HG02938 (cell line): ENCODE measurements around the gene RFX4.

ENCODE experiments used
- ATAC-seq: cut with Tn5 transposase; IDR thresholded peaks from one replicate; pipeline ENCODE4 v1.9.1; 2021; ENCODE audit warnings: mild to moderate bottlenecking, moderate library complexity; ENCODE audit not compliant: unreplicated experiment

The RFX4 gene

GRCh38 chr12:106582641-106583230, at the start of gene RFX4:
TSS of gene RFX4 (plus strand) at chr12:106583004. CDS start at chr12:106583321, 317 bp downstream.
- no peak for ATAC-seq

- ATAC-seq: no peak
Observed at GRCh38 chr12:106541201-106541600, 41.6 kb upstream of the RFX4 start.

DNA sequence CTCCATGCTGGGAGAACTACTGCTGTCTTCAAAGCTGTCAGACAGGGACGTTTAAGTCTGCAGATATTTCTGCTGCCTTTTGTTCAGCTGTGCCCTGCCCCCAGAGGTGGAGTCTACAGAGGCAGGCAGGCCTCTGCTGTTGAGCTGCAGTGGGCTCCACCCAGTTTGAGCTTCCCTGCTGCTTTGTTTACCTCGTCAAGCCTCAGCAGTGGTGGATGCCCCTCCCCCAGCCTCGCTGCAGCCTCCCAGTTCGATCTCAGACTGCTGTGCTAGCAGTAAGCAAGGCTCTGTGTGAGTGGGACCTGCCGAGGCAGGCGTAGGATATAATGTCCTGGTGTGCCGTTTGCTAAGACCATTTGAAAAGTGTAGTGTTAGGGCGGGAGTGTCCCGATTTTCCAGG, 31.4 kb upstream of the RFX4 start:
- no peak for ATAC-seq

GRCh38 chr12:106552228-106552627, 30.6 kb upstream of the RFX4 start:
- ATAC-seq: no peak

DNA sequence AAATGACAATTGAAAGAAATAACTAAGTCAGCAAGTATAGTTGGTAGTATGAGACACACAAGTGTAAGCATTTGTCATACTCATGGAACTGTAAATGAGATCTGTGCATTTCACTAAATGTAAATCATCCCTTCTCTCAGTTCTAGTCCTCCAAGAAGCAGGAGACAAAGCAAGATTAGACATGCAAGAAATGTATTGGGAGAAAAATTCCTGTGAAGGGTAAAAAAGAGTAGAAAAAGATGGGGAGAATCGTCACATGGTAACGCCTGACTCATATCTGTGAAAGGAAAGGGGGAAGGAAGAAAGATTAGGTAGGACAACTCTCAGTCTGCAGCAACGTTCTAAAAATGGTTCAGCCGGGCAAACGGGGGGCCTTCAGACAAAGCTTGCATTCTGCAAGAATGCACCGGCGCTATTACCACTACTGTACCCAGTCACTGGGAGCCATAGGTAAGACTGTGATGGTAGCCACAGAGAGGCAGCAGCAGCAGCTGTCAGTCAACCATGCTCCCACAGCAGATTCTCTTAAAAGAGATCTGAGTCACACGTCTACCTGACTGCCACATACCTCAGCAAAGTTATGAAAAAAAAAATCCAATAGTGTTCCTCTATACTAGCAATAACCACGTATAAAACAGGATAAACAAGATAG, 18.0 kb upstream of the RFX4 start:
- ATAC-seq: no peak

DNA sequence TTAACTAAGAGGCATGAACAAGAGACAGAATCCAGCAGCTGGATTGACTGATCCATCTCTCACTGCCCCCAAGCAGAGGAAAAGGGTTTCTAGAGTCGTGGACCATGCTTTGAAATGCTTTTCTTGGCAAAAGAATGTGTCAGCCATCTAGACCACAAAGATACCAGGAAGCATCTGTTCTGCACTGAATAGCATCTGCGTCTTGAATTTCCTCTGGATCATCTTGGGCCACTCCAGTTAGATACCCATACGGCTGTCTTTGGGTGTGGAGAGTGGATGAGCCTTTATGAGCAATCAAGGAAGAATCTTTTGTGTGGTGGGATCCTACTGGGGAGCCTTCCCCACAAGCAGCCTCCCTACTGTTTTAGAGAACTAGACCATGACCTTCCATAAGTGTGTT, 16.0 kb upstream of the RFX4 start:
- no peak for ATAC-seq

GRCh38 chr12:106573239-106573638, 9.6 kb upstream of the RFX4 start:
- no peak for ATAC-seq

DNA sequence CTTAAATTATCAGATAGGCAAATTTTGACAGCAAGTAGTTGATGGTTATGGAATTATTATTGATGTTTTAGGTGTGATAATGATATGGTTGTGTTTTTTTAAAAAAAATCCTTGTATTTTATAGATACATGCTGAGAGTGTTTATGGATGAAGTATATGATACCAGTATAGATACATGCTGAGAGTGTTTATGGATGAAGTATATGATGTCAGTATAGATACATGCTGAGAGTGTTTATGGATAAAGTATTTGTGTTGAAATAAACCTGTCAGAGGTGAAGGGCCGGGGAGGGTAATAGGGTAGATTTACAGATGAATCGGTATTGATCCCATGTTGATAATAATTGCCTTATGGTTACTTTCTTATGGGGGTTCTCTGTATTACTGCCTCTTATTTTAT, 6.0 kb upstream of the RFX4 start:
- ATAC-seq: no peak

GRCh38 chr12:106580671-106581508, 1.9 kb upstream of the RFX4 start:
- ATAC-seq: no peak

- ATAC-seq: no peak
Observed at GRCh38 chr12:106581543-106582248, 1.1 kb upstream of the RFX4 start.

DNA sequence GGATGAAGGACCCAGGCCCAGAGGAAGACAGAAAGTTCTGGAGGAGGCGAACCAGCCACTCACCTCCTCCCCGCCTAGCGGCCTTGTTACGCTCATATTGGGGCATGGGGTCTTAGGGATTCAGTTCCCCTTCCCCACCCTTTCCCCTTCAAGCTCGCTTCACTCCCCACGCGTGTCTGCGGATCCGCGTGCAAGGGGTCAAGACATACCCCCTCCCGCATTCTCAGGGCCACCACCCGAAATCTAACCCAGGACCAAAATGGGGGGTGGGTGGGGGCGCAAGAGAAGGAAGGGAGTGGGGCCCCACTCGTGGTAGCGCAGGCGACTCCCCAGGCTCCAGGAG, 584 bp upstream of the RFX4 start:
- no peak for ATAC-seq

DNA sequence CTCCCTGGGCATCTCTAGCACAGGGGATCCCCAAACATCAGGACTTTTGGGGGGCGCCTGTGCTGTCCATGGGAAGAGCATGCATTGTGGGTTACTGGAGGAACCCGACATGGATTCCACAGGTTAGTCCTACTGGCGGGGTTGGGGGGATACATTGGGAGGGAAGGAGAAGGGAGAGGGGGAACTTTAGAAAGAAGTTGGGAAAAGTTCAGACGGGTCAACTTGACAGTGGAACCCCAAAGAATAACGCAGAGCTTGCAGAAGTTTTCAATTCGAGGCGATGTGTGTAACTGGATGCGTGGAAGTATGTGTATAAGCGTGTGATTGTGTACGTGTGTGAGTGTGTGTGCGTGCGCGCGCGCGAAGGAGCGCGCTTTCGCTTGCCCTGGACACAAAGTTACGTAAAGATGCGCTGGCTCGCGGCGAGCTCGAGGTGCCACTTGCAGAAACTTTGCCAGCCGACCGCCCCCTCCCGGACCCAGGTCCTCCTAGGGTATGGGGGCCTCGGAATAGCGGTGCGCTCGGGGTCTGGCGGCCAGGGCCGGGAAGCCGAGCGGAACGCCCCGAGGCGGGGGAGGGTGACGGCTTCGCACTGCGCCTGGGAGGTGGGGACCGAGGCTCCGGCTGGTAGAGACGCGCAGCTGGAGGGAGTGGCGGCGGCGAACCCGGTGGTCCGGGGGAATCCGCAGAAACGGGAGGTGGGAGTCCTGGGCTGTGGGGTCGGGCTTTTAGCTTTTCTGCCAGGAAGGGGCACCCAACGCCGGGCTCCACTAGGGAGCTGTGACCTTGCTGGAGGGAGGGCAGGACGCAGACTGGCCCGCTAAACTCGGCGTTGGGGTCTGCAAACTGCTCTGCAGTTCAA, 669 bp downstream of the RFX4 start:
- no peak for ATAC-seq

- no peak for ATAC-seq
Observed at GRCh38 chr12:106584104-106585064, 1.6 kb downstream of the RFX4 start.

- no peak for ATAC-seq
Observed at GRCh38 chr12:106585105-106585520, 2.3 kb downstream of the RFX4 start.

DNA sequence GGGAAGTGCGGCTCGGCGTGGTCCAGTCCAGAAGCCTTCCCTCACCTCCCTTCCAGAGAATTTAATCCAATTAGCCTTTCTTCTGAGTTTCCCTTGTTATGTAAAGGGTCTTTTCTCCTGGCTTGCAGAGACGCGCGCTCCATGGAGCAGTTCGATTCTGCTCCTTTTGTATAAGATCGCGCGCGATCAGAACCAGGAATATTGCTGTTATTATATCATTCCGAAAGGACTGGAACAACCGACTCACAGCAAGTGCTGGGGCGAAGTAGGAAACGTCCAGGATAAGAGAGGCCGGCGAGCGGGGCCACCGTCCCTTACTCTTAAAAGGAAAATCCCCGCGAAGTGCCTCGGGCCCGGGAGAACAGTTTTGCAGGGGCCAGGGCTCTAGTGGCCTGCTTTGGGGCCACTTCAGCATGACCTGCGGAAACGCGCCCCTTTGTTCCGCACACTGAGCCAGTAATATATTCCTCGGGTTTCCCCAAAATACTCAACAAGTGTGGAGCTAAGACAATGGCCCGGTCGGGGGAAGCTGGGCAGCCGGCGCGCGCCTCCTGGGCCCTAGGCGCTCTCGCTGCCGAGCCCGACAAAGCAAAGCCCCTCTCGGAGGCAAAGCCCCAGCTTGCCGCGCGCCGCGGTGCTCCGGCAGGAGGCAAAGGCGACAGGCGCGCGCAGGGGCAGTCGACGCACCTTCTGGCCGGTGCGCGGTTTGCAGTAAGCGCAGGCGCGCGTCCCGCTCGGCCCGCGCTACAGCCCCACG, 2.9 kb downstream of the RFX4 start:
- ATAC-seq: no peak

DNA sequence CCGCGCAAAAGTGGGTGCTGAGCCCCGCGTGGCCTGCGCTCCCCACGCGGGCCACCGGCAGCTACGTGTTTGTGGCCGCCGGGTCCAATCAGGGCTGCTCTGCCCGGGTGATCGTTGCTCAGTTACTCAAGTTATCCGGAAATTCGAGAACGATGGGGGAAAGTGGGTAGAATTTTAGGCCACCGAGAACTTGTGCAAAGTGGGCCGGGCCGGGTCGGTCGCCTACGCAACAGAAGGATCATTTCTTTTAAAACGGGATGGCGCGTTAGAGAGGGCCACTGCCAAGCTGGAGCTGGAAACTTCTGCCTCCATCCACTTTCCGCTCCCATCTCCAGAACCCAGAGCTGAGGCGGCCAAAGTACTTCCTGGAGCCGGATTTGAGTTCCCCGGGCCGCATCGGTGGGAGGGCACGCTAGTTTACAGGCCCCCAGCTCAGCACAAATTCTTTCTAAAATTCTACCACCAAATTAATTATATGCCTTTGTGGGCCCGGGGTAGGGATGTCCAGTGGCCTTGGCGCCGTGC, 3.5 kb downstream of the RFX4 start:
- ATAC-seq: no peak

- ATAC-seq: no peak
Observed at GRCh38 chr12:106586803-106587684, 4.2 kb downstream of the RFX4 start.
